Globus pallidus (tissue), 1 donor: Measurements from ENCODE around the gene PCDHA8.
A peak's percentile ranks its signal among the peaks of the same experiment; 100 is the strongest.
"Not testable (repeated sequence)": the region's sequence is repeated elsewhere in the genome, so short reads cannot be mapped to it uniquely, and the experiment has no call there.

Source experiments
- DNase-seq: peaks from one replicate; pipeline ENCODE4 v3.0.0-alpha.2; 2015; ENCODE audit warnings: low spot score

PCDHA8 gene

GRCh38 chr5:140875085-140876065 lies 34.4 kb downstream of the PCDHA8 start, which contains the start of gene PCDHA12:
PCDHA12 (plus strand) TSS chr5:140875308; CDS start chr5:140875473, 165 bp downstream.
- DNase-seq: no peak

GRCh38 chr5:140876541-140877261 lies 35.7 kb downstream of the PCDHA8 start:
- not testable (repeated sequence) for DNase-seq

- no peak for DNase-seq
Measured at GRCh38 chr5:140877262-140877581, 36.2 kb downstream of the PCDHA8 start.

- DNase-seq: peak; percentile 32
Measured at GRCh38 chr5:140881889-140882590, 41.1 kb downstream of the PCDHA8 start, which contains the start of gene PCDHA13. PCDHA13 (plus strand) TSS chr5:140882124; CDS start chr5:140882269, 145 bp downstream.

GRCh38 chr5:140882591-140882899 lies 41.6 kb downstream of the PCDHA8 start:
- DNase-seq: peak; percentile 35

GRCh38 chr5:140883373-140883772 lies 42.4 kb downstream of the PCDHA8 start:
- DNase-seq: no peak

GRCh38 chr5:140883927-140884697 lies 43.1 kb downstream of the PCDHA8 start:
- DNase-seq: no peak
